ENCODE measurements around the gene AS3MT.

Gene AS3MT

DNA sequence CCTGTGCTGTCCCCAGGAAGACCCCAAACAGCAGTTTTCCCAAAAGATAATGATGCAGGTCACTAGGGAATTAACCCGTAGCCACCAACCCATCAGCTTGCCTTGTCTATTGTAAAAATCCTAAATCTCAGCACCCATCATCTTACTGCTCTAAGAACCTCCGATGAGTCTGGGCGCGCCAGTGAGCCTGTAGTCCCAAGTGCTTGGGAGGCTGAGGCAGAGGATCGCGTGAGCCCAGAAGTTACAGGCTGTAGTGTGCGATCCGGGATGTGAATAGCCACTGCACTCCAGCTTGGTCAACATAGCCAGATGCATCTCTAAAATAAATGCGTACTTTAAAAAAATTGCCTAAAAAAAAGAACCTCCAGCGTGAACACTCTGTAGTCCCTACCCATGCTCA is 951 bp downstream of the AS3MT start:
- Histone ChIP-seq H3K36me3 (ENCODE audit: low read length) (no peaks in the 10 kb centered on the region), H3K9me2 (replicated peaks; ENCODE audit: insufficient read depth, low read length) (no peaks in the 10 kb centered on the region), H3K9ac (ENCODE audit: low read length) (no peak overlapping the region), H3K9me3 (ENCODE audit: insufficient read depth, low read length) (no peaks in the 10 kb centered on the region), H3K79me2 (ENCODE audit: insufficient read depth, low read length) (no peaks in the 10 kb centered on the region), H3F3A (ENCODE audit: insufficient read depth) (no peaks in the 10 kb centered on the region), H3K27ac (ENCODE audit: low read depth, low read length) (no peak overlapping the region), H3K4me3 (ENCODE audit: insufficient read depth, low read length, poor library complexity, severe bottlenecking) (no peak overlapping the region), H3K4me2 (ENCODE audit: low read depth, low read length, poor library complexity, severe bottlenecking) (no peak overlapping the region), H3K27me3 (ENCODE audit: low read length) (no peaks in the 10 kb centered on the region), H4K20me1 (ENCODE audit: low read depth, low read length) (no peaks in the 10 kb centered on the region), H2AFZ (ENCODE audit: low read depth, low read length, severe bottlenecking) (no peak overlapping the region)
- TF ChIP-seq, protein P1, sequence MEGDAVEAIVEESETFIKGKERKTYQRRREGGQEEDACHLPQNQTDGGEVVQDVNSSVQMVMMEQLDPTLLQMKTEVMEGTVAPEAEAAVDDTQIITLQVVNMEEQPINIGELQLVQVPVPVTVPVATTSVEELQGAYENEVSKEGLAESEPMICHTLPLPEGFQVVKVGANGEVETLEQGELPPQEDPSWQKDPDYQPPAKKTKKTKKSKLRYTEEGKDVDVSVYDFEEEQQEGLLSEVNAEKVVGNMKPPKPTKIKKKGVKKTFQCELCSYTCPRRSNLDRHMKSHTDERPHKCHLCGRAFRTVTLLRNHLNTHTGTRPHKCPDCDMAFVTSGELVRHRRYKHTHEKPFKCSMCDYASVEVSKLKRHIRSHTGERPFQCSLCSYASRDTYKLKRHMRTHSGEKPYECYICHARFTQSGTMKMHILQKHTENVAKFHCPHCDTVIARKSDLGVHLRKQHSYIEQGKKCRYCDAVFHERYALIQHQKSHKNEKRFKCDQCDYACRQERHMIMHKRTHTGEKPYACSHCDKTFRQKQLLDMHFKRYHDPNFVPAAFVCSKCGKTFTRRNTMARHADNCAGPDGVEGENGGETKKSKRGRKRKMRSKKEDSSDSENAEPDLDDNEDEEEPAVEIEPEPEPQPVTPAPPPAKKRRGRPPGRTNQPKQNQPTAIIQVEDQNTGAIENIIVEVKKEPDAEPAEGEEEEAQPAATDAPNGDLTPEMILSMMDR (IDR thresholded peaks at IDR 0.05; ENCODE audit: insufficient read depth, low read length, poor library complexity, severe bottlenecking) = no peak
- TF ChIP-seq EZH2phosphoT487 (conservative IDR thresholded peaks at IDR 0.05; ENCODE audit: low read length) = no peak

GRCh38 chr10:102872163-102872562 is 2.9 kb downstream of the AS3MT start:
- Histone ChIP-seq H3K9me3 (ENCODE audit: insufficient read depth, low read length) (no peaks in the 10 kb centered on the region), H3K27me3 (ENCODE audit: low read length) (no peaks in the 10 kb centered on the region), H3K4me2 (ENCODE audit: low read depth, low read length, poor library complexity, severe bottlenecking) (no peak overlapping the region), H4K20me1 (ENCODE audit: low read depth, low read length) (no peaks in the 10 kb centered on the region), H3K79me2 (ENCODE audit: insufficient read depth, low read length) (no peaks in the 10 kb centered on the region), H3F3A (ENCODE audit: insufficient read depth) (no peaks in the 10 kb centered on the region), H3K27ac (ENCODE audit: low read depth, low read length) (no peak overlapping the region), H3K9ac (ENCODE audit: low read length) (no peak overlapping the region), H3K36me3 (ENCODE audit: low read length) (no peaks in the 10 kb centered on the region), H2AFZ (ENCODE audit: low read depth, low read length, severe bottlenecking) (no peak overlapping the region), H3K9me2 (replicated peaks; ENCODE audit: insufficient read depth, low read length) (no peaks in the 10 kb centered on the region), H3K4me3 (ENCODE audit: insufficient read depth, low read length, poor library complexity, severe bottlenecking) (no peak overlapping the region)
- TF ChIP-seq, protein P1 (IDR thresholded peaks at IDR 0.05; ENCODE audit: insufficient read depth, low read length, poor library complexity, severe bottlenecking) = no peak
- no peak for TF ChIP-seq EZH2phosphoT487 (conservative IDR thresholded peaks at IDR 0.05; ENCODE audit: low read length)

GRCh38 chr10:102876747-102877153 is 7.5 kb downstream of the AS3MT start:
- H3K36me3 ChIP-seq (ENCODE audit: low read length) = no peaks in the 10 kb centered on the region
- no peak overlapping the region for H2AFZ ChIP-seq (ENCODE audit: low read depth, low read length, severe bottlenecking)
- TF ChIP-seq, protein P1 (IDR thresholded peaks at IDR 0.05; ENCODE audit: insufficient read depth, low read length, poor library complexity, severe bottlenecking) = no peak
- no peak for TF ChIP-seq EZH2phosphoT487 (conservative IDR thresholded peaks at IDR 0.05; ENCODE audit: low read length)
- H3K4me3 ChIP-seq (ENCODE audit: insufficient read depth, low read length, poor library complexity, severe bottlenecking) = no peak overlapping the region
- no peaks in the 10 kb centered on the region for H3K9me3 ChIP-seq (ENCODE audit: insufficient read depth, low read length)
- H3K27me3 ChIP-seq (ENCODE audit: low read length) = no peaks in the 10 kb centered on the region
- no peaks in the 10 kb centered on the region for H4K20me1 ChIP-seq (ENCODE audit: low read depth, low read length)
- H3K4me2 ChIP-seq (ENCODE audit: low read depth, low read length, poor library complexity, severe bottlenecking) = no peak overlapping the region
- H3F3A ChIP-seq (ENCODE audit: insufficient read depth) = no peaks in the 10 kb centered on the region
- no peaks in the 10 kb centered on the region for H3K79me2 ChIP-seq (ENCODE audit: insufficient read depth, low read length)
- H3K9ac ChIP-seq (ENCODE audit: low read length) = no peak overlapping the region
- H3K9me2 ChIP-seq (replicated peaks; ENCODE audit: insufficient read depth, low read length) = no peaks in the 10 kb centered on the region
- H3K27ac ChIP-seq (ENCODE audit: low read depth, low read length) = no peak overlapping the region

Data from SU-DHL-6 (cell line).